Activated CD8-positive, alpha-beta memory T cell treated with anti-CD3 and anti-CD28 coated beads for 36 hours (primary cell): ENCODE data around the gene SLC35A1. TPM values are rescaled to one million over a fixed set of nuclear protein-coding genes. Genes with fewer than 3 reads are reported as not detected.

Experiments used
- total RNA-seq, 2 experiments: library from RNA; stranded (reverse); gene quantifications; one replicate each; pipeline ENCODE4 v1.2.3, GENCODE V29; 2021

The SLC35A1 gene
- total RNA-seq, 2 experiments from 2014 or later: 9.5 TPM

Other genes with a start within 250 kb of the SLC35A1 start
- gene SMIM8, start 150.4 kb upstream of the SLC35A1 start, total RNA-seq: 10 to 100 TPM in 1 of 2 experiments, 1 to 10 TPM in 1; 9.9 to 10.2 TPM
- not detected for gene GJB7, start 143.7 kb upstream of the SLC35A1 start, total RNA-seq
- 1 to 10 TPM in 1 of 2 experiments, under 1 TPM in 1; 0.95 to 1.4 TPM for gene C6orf163, start 128.2 kb upstream of the SLC35A1 start, total RNA-seq
- not detected for gene CFAP206, start 65.0 kb upstream of the SLC35A1 start, total RNA-seq
- gene RARS2, start 117.0 kb downstream of the SLC35A1 start, total RNA-seq: 10 to 100 TPM; 19.2 to 21.6 TPM
- 10 to 100 TPM; 34.2 to 34.8 TPM for gene ORC3, start 117.2 kb downstream of the SLC35A1 start, total RNA-seq
- gene AKIRIN2, start 229.3 kb downstream of the SLC35A1 start, total RNA-seq: 10 to 100 TPM; 43.4 to 46.4 TPM